H1 (cell line): ENCODE results near the gene APLP2. TPM values are rescaled to one million over a fixed set of nuclear protein-coding genes. Genes with fewer than 3 reads are reported as not detected.

Source experiments
- BACH1 ChIP-seq: IDR thresholded peaks from 2 replicates; pipeline ENCODE4 v1.6.1; 2012; ENCODE audit warnings: low read length, improper control_type of control experiment
- CHD7 ChIP-seq: fragments of 300-600 bp; sonication (generic); IDR thresholded peaks from 2 replicates; pipeline ENCODE4 v1.7.1; 2012; ENCODE audit warnings: low read length, moderate library complexity, mild to moderate bottlenecking, inconsistent platforms; ENCODE audit not compliant: insufficient replicate concordance
- CREB1 ChIP-seq: IDR thresholded peaks from 2 replicates; pipeline ENCODE4 v1.6.1; 2012; ENCODE audit warnings: inconsistent platforms
- CTBP2 ChIP-seq: IDR thresholded peaks from 2 replicates; pipeline ENCODE4 v1.7.0; 2011; ENCODE audit warnings: borderline replicate concordance, mild to moderate bottlenecking, moderate library complexity, mixed read lengths, low read length; ENCODE audit not compliant: insufficient read depth, insufficient read length
- GABPA ChIP-seq: IDR thresholded peaks from 2 replicates; pipeline ENCODE4 v1.6.1; 2011; ENCODE audit warnings: mild to moderate bottlenecking, low read length, moderate library complexity, borderline replicate concordance; ENCODE audit not compliant: insufficient read depth
- GTF2F1 ChIP-seq: IDR thresholded peaks from 2 replicates; pipeline ENCODE4 v1.6.1; 2012; ENCODE audit warnings: low read depth, low read length, improper control_type of control experiment, borderline replicate concordance
- NRF1 ChIP-seq: IDR thresholded peaks from 2 replicates; pipeline ENCODE4 v1.6.1; 2011; ENCODE audit warnings: mild to moderate bottlenecking, low read depth, low read length, improper control_type of control experiment
- POLR2A ChIP-seq, 2 experiments: IDR thresholded peaks; 1 replicate in 1 of 2; 2 replicates in 1 of 2; pipeline ENCODE4 v1.6.1; 2011; ENCODE audit warnings: low read depth in 2 of 2, low read length in 2 of 2, mild to moderate bottlenecking in 2 of 2; ENCODE audit errors: control extremely low read depth in 1 of 2
- SIRT6 ChIP-seq: IDR thresholded peaks from one replicate; pipeline ENCODE4 v1.7.1; 2012; ENCODE audit warnings: low read length, inconsistent platforms
- SP1 ChIP-seq: IDR thresholded peaks from 2 replicates; pipeline ENCODE4 v1.6.1; 2011; ENCODE audit warnings: low read depth, low read length
- TBP ChIP-seq: IDR thresholded peaks from 2 replicates; pipeline ENCODE4 v1.6.1; 2011; ENCODE audit warnings: low read depth, low read length, improper control_type of control experiment
- YY1 ChIP-seq: IDR thresholded peaks from 2 replicates; pipeline ENCODE4 v1.6.1; 2011; ENCODE audit warnings: low read depth, mild to moderate bottlenecking, low read length
- polyA plus RNA-seq, 7 experiments: library from polyadenylated mRNA; depleted of rRNA in 3 of 7; stranded (reverse) in 5 of 7; unstranded in 2 of 7; fragments of >200 nt in 5 of 7; fragments of 200-250 nt in 2 of 7; gene quantifications; 1 replicate in 5 of 7; 2 replicates in 1 of 7; 4 replicates in 1 of 7; pipeline versions ENCODE4 v1.2.1 to v1.2.3, GENCODE V29; 2011 to 2013; ENCODE audit warnings: missing spikeins in 2 of 7, mixed read lengths in 2 of 7
- total RNA-seq: library from RNA; stranded (reverse); fragmentation: NEBNext Ultra II Directional; extraction: Animal tissue kit (Norgen Biotek cat#: 25700); gene quantifications from 2 replicates; pipeline ENCODE4 v1.2.1, GENCODE V29; 2021

The APLP2 gene
- total and polyA plus RNA-seq, 2 of the 8 experiments (the other 6 are each of a cell fraction or from before 2014, with no cell fraction given) = 222 to 315 TPM

GRCh38 chr11:130144141-130144540 is 74.4 kb downstream of the APLP2 start (continued):
- no peak for TF ChIP-seq CHD7
- no peak for TF ChIP-seq POLR2A (IDR thresholded peaks at IDR 0.05; ENCODE audit: control extremely low read depth in 1 of 2, low read depth in 2 of 2, low read length in 2 of 2)
- TF ChIP-seq SP1 = no peak
- TF ChIP-seq SIRT6 = no peak
- no peak for TF ChIP-seq GTF2F1
- no peak for TF ChIP-seq GABPA
- TF ChIP-seq YY1 = no peak
- no peak for TF ChIP-seq CTBP2
- no peak for TF ChIP-seq BACH1
- no peak for TF ChIP-seq TBP
- TF ChIP-seq NRF1 = no peak
- no peak for TF ChIP-seq CREB1
